ENCODE data around the gene IL1R1.

DNA sequence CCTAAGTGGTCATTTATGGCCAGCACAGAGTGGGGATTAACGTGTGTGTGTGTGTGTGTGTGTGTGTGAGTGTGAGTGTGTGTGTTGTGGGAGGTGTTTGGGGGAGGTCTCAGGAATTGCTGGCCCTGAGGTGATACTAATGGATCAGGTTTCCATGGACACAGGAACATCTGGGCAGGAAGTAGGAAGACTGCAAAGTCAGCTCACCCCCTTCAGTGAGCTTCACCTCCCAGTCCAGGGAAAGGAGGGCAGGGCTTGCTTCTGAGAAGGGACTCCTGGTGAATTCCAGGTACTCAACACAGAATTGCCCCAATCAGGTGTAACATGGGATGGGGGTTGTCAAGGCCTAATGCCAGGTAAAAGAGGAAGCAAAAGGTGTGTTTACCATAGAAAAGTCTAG lies 30.3 kb upstream of the IL1R1 start:
- TF ChIP-seq, protein P1, sequence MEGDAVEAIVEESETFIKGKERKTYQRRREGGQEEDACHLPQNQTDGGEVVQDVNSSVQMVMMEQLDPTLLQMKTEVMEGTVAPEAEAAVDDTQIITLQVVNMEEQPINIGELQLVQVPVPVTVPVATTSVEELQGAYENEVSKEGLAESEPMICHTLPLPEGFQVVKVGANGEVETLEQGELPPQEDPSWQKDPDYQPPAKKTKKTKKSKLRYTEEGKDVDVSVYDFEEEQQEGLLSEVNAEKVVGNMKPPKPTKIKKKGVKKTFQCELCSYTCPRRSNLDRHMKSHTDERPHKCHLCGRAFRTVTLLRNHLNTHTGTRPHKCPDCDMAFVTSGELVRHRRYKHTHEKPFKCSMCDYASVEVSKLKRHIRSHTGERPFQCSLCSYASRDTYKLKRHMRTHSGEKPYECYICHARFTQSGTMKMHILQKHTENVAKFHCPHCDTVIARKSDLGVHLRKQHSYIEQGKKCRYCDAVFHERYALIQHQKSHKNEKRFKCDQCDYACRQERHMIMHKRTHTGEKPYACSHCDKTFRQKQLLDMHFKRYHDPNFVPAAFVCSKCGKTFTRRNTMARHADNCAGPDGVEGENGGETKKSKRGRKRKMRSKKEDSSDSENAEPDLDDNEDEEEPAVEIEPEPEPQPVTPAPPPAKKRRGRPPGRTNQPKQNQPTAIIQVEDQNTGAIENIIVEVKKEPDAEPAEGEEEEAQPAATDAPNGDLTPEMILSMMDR (IDR thresholded peaks at IDR 0.05; ENCODE audit: low read depth, low read length), result no peak
- no peak for TF ChIP-seq POLR2A (IDR thresholded peaks at IDR 0.05; ENCODE audit: extremely low read depth, insufficient read length)
